CD14-positive monocyte (primary cell): ENCODE data around the gene ZNF688. TPM values are rescaled to one million over a fixed set of nuclear protein-coding genes. Genes with fewer than 3 reads are reported as not detected.

ENCODE experiments used
- DNase-seq, 3 donors: peaks; one replicate each; pipeline ENCODE4 v3.0.0-alpha.2; 2011 to 2022
- H2AFZ ChIP-seq: 2 replicates; pipeline ENCODE4 v1.6.0; 2012; ENCODE audit warnings: mild to moderate bottlenecking, low read depth, low read length, inconsistent platforms; ENCODE audit not compliant: insufficient read depth, poor library complexity, severe bottlenecking
- H3K27ac ChIP-seq, 2 donors: 1 replicate in 1 of 2; 2 replicates in 1 of 2; pipeline ENCODE4 v1.5.1; 2012 to 2013; ENCODE audit warnings: low read length in 2 of 2, control low read depth in 1 of 2, inconsistent platforms in 1 of 2, low read depth in 1 of 2, mild to moderate bottlenecking in 1 of 2
- H3K27me3 ChIP-seq, 2 donors: one replicate each; pipeline versions ENCODE4 v1.6.0 to v1.6.1; 2011 to 2013; ENCODE audit warnings: low read length in 2 of 2; ENCODE audit not compliant: control insufficient read depth in 2 of 2, insufficient read depth in 2 of 2
- H3K36me3 ChIP-seq, 2 donors: replicated peaks in 1 of 2; 1 replicate in 1 of 2; 2 replicates in 1 of 2; pipeline versions ENCODE4 v1.5.1 to v1.6.1; 2012 to 2013; ENCODE audit warnings: low read length in 2 of 2, control low read depth in 1 of 2, inconsistent platforms in 1 of 2, mild to moderate bottlenecking in 1 of 2; ENCODE audit not compliant: insufficient read depth in 2 of 2, control insufficient read depth in 1 of 2
- H3K4me1 ChIP-seq, 2 donors: 1 replicate in 1 of 2; 2 replicates in 1 of 2; pipeline versions ENCODE4 v1.5.1 to v1.6.1; 2012 to 2013; ENCODE audit warnings: low read length in 2 of 2, control low read depth in 1 of 2, inconsistent platforms in 1 of 2, mild to moderate bottlenecking in 1 of 2, moderate library complexity in 1 of 2; ENCODE audit not compliant: insufficient read depth in 2 of 2, control insufficient read depth in 1 of 2
- H3K4me2 ChIP-seq: replicated peaks from 2 replicates; pipeline ENCODE3; 2012; ENCODE audit warnings: low read length, moderate library complexity, mild to moderate bottlenecking; ENCODE audit not compliant: poor library complexity, severe bottlenecking; ENCODE audit errors: extremely low read depth
- H3K4me3 ChIP-seq, 3 experiments: fragments of 200-600 bp in 1 of 3; sonication (generic) in 1 of 3; replicated peaks in 1 of 3; 1 replicate in 2 of 3; 2 replicates in 1 of 3; pipeline ENCODE4 v1.5.1; 2011 to 2013; ENCODE audit warnings: low read length in 3 of 3, mild to moderate bottlenecking in 3 of 3, control low read depth in 2 of 3, low read depth in 2 of 3, inconsistent platforms in 1 of 3, moderate library complexity in 1 of 3
- H3K79me2 ChIP-seq: 2 replicates; pipeline ENCODE4 v1.6.0; 2012; ENCODE audit warnings: mild to moderate bottlenecking, control low read depth, inconsistent platforms, low read length, moderate library complexity; ENCODE audit not compliant: insufficient read depth
- H3K9ac ChIP-seq: 2 replicates; pipeline ENCODE4 v1.6.0; 2017; ENCODE audit warnings: low read length, mild to moderate bottlenecking; ENCODE audit not compliant: insufficient read depth, poor library complexity, severe bottlenecking
- H3K9me3 ChIP-seq, 2 donors: replicated peaks in 1 of 2; 1 replicate in 1 of 2; 2 replicates in 1 of 2; pipeline versions ENCODE4 v1.5.1 to v1.6.1; 2012 to 2013; ENCODE audit warnings: low read length in 2 of 2, control low read depth in 1 of 2; ENCODE audit not compliant: control insufficient read depth in 1 of 2, insufficient read depth in 1 of 2
- H4K20me1 ChIP-seq: 2 replicates; pipeline ENCODE4 v1.6.0; 2012; ENCODE audit warnings: mild to moderate bottlenecking, low read length, control low read depth, moderate library complexity; ENCODE audit not compliant: insufficient read depth
- H3K27ac Mint-ChIP-seq, 7 donors: one replicate each; pipeline ENCODE4 v1.8.0; 2020; ENCODE audit warnings: mild to moderate bottlenecking in 7 of 7, mixed read lengths in 7 of 7, moderate library complexity in 6 of 7, inconsistent platforms in 2 of 7
- H3K27me3 Mint-ChIP-seq, 3 donors: one replicate each; pipeline ENCODE4 v1.8.0; 2021 to 2022; ENCODE audit warnings: low read depth in 3 of 3, mild to moderate bottlenecking in 3 of 3, mixed read lengths in 3 of 3, moderate library complexity in 3 of 3, inconsistent platforms in 1 of 3
- H3K36me3 Mint-ChIP-seq, 2 donors: one replicate each; pipeline ENCODE4 v1.8.0; 2020; ENCODE audit warnings: mixed read lengths in 2 of 2, inconsistent platforms in 1 of 2, mild to moderate bottlenecking in 1 of 2
- H3K4me1 Mint-ChIP-seq: one replicate; pipeline ENCODE4 v1.8.0; 2020; ENCODE audit warnings: mild to moderate bottlenecking, mixed read lengths
- H3K4me3 Mint-ChIP-seq, 2 donors: one replicate each; pipeline ENCODE4 v1.8.0; 2020; ENCODE audit warnings: mild to moderate bottlenecking in 2 of 2, mixed read lengths in 2 of 2, moderate library complexity in 1 of 2
- H3K9me3 Mint-ChIP-seq, 7 donors: one replicate each; pipeline ENCODE4 v1.8.0; 2020 to 2022; ENCODE audit warnings: mixed read lengths in 7 of 7, mild to moderate bottlenecking in 6 of 7, moderate library complexity in 6 of 7, inconsistent platforms in 2 of 7
- WGBS: methylation state at CpG from one replicate; pipeline ENCODE4 v1.1.5; 2013; ENCODE audit warnings: missing lambda C conversion rate; ENCODE audit not compliant: insufficient coverage; 5-methylcytosine and 5-hydroxymethylcytosine counted together
- intact Hi-C, 2 donors: fragments of 100-400 bp; cut with micrococcal nuclease; formaldehyde crosslinking; loops; one replicate each; pipeline versions ENCODE4 v1.15.0 to v1.15.1; 2023
- polyA plus RNA-seq, 3 donors: library from polyadenylated mRNA; depleted of rRNA in 1 of 3; unstranded in 2 of 3; stranded (reverse) in 1 of 3; fragments of 300-500 nt in 2 of 3; fragments of >200 nt in 1 of 3; fragmentation: Illumina TruSeq in 2 of 3; gene quantifications; 1 replicate in 2 of 3; 2 replicates in 1 of 3; pipeline ENCODE4 v1.2.3, GENCODE V29; 2012 to 2021
- TF ChIP-seq, protein P1 (sequence below): fragments of 200-600 bp; IDR thresholded peaks from one replicate; pipeline ENCODE4 v1.8.0; 2022; ENCODE audit warnings: antibody characterized with exemption, mild to moderate bottlenecking

Gene ZNF688
- polyA plus RNA-seq, 3 donors: 10.3 to 24.1 (median 18.9) TPM

DNA sequence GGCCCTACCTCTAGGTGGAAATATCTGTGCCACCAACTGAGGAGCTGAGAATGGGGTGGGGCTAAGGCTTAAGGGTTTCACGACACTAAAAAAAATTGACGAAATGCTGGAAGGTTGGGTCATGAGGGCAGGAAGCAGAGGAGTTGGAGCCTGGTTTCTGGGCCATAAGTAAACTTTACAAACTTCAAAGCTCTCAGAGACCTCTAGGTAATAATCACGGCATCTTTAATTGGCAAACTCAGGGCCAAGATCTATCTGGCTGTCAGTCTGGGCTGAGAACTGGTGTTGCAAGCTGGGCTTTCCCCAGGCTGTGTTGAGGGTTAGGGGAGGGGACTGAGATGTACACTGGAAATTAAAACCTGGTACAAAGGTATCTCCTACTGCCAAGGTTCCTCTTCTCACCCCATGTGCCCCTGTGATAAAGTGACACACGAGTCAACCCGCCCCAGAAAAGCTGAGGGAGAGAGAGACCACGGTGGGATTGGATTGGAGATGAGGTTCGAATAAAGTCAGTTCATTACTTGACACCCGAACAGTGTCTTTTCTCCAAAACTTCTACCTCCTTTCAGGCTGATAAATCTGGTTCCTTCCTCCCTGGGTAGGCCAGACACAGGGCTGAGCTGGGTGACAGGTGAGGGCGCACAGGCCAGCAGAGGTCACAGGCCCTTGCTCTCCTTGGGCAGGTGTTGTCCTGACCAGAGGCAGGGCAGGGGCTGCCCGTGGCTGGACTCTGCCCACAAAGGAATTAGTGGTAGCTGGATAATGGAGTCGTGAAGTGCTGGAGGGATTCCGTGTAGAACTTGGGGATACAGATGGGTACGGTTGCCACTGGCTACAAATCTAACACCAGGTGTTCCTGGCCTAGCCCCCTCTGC is 41.1 kb downstream of the ZNF688 start:
- intact Hi-C loops: no loop called here
- Mint-ChIP-seq H3K27ac (peak overlapping the region in 1 of 7 donors; percentile 62), H3K36me3 (peaks cover 18 to 26% of the 10 kb centered on the region in 2 donors), H3K4me1 (peaks cover 42% of the 10 kb centered on the region), H3K4me3 (no peak overlapping the region), H3K27me3 (peaks cover 0 to 4% (median 3%) of the 10 kb centered on the region in 3 donors), H3K9me3 (no peaks in the 10 kb centered on the region)
- Histone ChIP-seq H4K20me1 (no peaks in the 10 kb centered on the region), H2AFZ (no peak overlapping the region), H3K27ac (no peak overlapping the region), H3K9me3 (no peaks in the 10 kb centered on the region), H3K4me3 (no peak overlapping the region), H3K36me3 (peaks cover 21 to 28% of the 10 kb centered on the region in 2 donors), H3K4me1 (peaks cover 42 to 54% of the 10 kb centered on the region in 2 donors), H3K79me2 (peaks cover 34% of the 10 kb centered on the region), H3K27me3 (no peaks in the 10 kb centered on the region), H3K4me2 (no peak overlapping the region), H3K9ac (no peak overlapping the region)
- TF ChIP-seq, protein P1, sequence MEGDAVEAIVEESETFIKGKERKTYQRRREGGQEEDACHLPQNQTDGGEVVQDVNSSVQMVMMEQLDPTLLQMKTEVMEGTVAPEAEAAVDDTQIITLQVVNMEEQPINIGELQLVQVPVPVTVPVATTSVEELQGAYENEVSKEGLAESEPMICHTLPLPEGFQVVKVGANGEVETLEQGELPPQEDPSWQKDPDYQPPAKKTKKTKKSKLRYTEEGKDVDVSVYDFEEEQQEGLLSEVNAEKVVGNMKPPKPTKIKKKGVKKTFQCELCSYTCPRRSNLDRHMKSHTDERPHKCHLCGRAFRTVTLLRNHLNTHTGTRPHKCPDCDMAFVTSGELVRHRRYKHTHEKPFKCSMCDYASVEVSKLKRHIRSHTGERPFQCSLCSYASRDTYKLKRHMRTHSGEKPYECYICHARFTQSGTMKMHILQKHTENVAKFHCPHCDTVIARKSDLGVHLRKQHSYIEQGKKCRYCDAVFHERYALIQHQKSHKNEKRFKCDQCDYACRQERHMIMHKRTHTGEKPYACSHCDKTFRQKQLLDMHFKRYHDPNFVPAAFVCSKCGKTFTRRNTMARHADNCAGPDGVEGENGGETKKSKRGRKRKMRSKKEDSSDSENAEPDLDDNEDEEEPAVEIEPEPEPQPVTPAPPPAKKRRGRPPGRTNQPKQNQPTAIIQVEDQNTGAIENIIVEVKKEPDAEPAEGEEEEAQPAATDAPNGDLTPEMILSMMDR: no peak
- WGBS: 92% methylated on average over 4 of the region's 13 CpGs
- DNase-seq: no peak

DNA sequence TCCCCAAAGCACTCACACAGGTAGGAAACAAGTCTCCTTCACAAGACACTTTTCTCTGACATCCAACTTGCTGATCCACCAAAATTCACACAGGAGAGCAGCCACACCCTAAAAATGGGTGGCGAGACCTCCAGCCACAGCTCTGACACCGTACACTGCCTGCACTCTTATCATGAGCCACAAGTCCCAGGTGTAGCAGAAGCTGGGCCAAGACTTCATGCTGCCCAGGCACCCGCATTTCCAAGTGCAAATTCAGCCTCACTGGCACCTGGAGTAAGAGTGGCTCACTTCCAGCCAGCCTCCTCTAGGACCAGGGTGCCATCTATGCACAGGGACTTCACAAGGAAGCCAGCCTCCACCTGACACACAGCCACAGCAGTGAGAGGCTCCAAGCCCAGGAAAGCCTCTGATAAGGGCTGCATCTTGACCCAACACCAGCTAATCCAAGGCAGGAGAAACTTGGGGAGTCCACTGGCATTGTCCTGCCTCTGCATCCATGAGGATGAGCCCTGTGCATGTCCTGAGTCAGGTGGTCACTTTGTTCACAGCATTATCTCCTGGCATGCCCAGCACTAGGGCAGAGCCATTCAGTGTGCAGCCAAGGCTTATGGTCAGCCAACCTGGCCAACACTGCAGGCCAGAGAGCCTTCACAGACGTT is 42.6 kb downstream of the ZNF688 start:
- Histone ChIP-seq H3K36me3 (peaks cover 21 to 32% of the 10 kb centered on the region in 2 donors), H3K4me3 (no peak overlapping the region), H3K9me3 (no peaks in the 10 kb centered on the region), H4K20me1 (peaks cover 6% of the 10 kb centered on the region), H3K9ac (no peak overlapping the region), H3K79me2 (peaks cover 19% of the 10 kb centered on the region), H3K4me2 (no peak overlapping the region), H3K27me3 (no peaks in the 10 kb centered on the region), H2AFZ (no peak overlapping the region), H3K4me1 (peaks cover 36 to 48% of the 10 kb centered on the region in 2 donors), H3K27ac (peak overlapping the region; percentile 85 to 87)
- peaks cover 37% of the 10 kb centered on the region for H3K4me1 Mint-ChIP-seq
- WGBS: 85% methylated on average over 4 of the region's 4 CpGs
- DNase-seq: no peak
- TF ChIP-seq, protein P1: no peak
- intact Hi-C loops: loop anchor here (5.0 kb wide), 3 partner anchors 58 to 83 kb away; partner anchors contain the start of genes ZNF785 (in 2 of the 2) and ZNF689 (in 1 of the 2)
- H3K27me3 Mint-ChIP-seq: peaks cover 0 to 4% (median 3%) of the 10 kb centered on the region in 3 donors
- peak overlapping the region in 1 of 2 donors; percentile 58 for H3K4me3 Mint-ChIP-seq
- no peaks in the 10 kb centered on the region for H3K9me3 Mint-ChIP-seq
- H3K27ac Mint-ChIP-seq: peak overlapping the region in 6 of 7 donors; percentile 35 to 97 (median 94)
- H3K36me3 Mint-ChIP-seq: peaks cover 19 to 33% of the 10 kb centered on the region in 2 donors
